ENCODE measurements around the gene HSP90AB1. TPM values are rescaled to one million over a fixed set of nuclear protein-coding genes. Genes with fewer than 3 reads are reported as not detected.

Gene HSP90AB1
- 485 and 522 TPM in 2 replicates for polyA plus RNA-seq
- polyA minus RNA-seq: 358 and 429 TPM in 2 replicates

DNA sequence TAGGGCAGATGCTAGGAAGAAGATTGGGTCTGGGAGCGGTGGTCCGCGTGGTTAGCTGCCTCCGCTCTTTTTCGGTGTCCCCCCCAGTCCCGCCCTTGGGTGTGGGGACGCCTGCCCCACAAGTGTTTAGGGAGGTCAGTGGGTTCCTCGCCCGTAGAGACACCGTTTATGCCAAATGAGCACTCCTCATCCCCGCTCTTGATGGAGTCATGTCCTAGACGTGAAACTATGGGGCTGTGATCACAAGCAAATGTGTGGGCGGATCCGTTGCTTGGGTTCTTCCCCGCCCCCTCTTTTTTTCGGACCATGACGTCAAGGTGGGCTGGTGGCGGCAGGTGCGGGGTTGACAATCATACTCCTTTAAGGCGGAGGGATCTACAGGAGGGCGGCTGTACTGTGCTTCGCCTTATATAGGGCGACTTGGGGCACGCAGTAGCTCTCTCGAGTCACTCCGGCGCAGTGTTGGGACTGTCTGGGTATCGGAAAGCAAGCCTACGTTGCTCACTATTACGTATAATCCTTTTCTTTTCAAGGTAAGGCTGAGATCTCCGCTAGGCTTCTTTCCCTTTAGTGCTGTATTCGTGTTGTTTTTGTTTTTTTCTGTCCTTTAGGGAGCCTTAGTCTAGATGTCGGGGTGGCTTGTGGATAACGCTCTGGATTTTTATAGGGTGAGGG lies at the start of gene HSP90AB1:
Gene HSP90AB1 (plus strand): TSS at position 439 of the 675 bp plus-strand sequence. CDS start 1,529 bp downstream, outside the sequence.
- peak within 1 kb of the TSS; percentile 96 for H2AFZ ChIP-seq (ENCODE audit: low read depth, low read length)
- TF ChIP-seq TAF1 (IDR thresholded peaks at IDR 0.05; ENCODE audit: low read depth) (peak; percentile 95), POLR2AphosphoS5 (IDR thresholded peaks at IDR 0.05) (peak; percentile 100), SMC3 (conservative IDR thresholded peaks at IDR 0.05; ENCODE audit: poor library complexity) (no peak)
- TF ChIP-seq, protein P1, sequence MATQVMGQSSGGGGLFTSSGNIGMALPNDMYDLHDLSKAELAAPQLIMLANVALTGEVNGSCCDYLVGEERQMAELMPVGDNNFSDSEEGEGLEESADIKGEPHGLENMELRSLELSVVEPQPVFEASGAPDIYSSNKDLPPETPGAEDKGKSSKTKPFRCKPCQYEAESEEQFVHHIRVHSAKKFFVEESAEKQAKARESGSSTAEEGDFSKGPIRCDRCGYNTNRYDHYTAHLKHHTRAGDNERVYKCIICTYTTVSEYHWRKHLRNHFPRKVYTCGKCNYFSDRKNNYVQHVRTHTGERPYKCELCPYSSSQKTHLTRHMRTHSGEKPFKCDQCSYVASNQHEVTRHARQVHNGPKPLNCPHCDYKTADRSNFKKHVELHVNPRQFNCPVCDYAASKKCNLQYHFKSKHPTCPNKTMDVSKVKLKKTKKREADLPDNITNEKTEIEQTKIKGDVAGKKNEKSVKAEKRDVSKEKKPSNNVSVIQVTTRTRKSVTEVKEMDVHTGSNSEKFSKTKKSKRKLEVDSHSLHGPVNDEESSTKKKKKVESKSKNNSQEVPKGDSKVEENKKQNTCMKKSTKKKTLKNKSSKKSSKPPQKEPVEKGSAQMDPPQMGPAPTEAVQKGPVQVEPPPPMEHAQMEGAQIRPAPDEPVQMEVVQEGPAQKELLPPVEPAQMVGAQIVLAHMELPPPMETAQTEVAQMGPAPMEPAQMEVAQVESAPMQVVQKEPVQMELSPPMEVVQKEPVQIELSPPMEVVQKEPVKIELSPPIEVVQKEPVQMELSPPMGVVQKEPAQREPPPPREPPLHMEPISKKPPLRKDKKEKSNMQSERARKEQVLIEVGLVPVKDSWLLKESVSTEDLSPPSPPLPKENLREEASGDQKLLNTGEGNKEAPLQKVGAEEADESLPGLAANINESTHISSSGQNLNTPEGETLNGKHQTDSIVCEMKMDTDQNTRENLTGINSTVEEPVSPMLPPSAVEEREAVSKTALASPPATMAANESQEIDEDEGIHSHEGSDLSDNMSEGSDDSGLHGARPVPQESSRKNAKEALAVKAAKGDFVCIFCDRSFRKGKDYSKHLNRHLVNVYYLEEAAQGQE (IDR thresholded peaks at IDR 0.05; ENCODE audit: borderline replicate concordance): peak; percentile 84
- H3K4me3 ChIP-seq (ENCODE audit: low read length): peak within 1 kb of the TSS; percentile 99
- H3K27me3 ChIP-seq (ENCODE audit: insufficient read depth, low read depth, low read length): no peaks in the 10 kb centered on the region
- H3K36me3 ChIP-seq (ENCODE audit: insufficient read depth, low read length): peaks cover 14% of the 10 kb centered on the region
- peak within 1 kb of the TSS; percentile 93 for H3K9ac ChIP-seq (ENCODE audit: low read length)
- H3K79me2 ChIP-seq (replicated peaks; ENCODE audit: insufficient read depth, low read length): peaks cover 43% of the 10 kb centered on the region
- no peaks in the 10 kb centered on the region for H3F3A ChIP-seq (ENCODE audit: insufficient read depth, low read length, poor library complexity, severe bottlenecking)
- H3K4me2 ChIP-seq (ENCODE audit: low read length): peak within 1 kb of the TSS; percentile 81
- H3K9me2 ChIP-seq (ENCODE audit: insufficient read depth, low read length): no peaks in the 10 kb centered on the region
- peaks cover 5% of the 10 kb centered on the region for H4K20me1 ChIP-seq (ENCODE audit: insufficient read depth)
- no peaks in the 10 kb centered on the region for H3K9me3 ChIP-seq (ENCODE audit: low read length)
- H3K27ac ChIP-seq (ENCODE audit: low read length): peak within 1 kb of the TSS; percentile 94

DNA sequence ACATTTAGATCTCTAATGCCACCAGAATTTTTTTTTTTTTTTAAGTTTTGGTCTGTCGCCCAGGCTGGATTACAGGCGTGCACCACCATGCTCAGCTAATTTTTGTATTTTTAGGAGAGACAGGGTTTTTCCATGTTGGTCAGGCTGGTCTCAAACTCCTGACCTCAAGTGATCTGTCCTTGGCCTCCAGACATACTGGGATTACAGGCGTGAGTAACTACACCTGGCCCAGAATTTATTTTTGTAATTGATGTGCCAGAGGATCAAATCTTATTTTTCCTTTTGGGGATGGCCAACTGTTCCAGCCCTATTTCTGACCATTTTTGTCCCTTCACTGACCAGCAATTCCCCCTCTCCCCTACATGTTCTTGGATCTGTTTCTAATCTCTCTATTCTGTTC lies 48.2 kb upstream of the HSP90AB1 start:
- H3K27ac ChIP-seq (ENCODE audit: low read length): no peak overlapping the region
- H3K9me3 ChIP-seq (ENCODE audit: low read length): no peaks in the 10 kb centered on the region
- H3K9ac ChIP-seq (ENCODE audit: low read length): no peak overlapping the region
- no peak overlapping the region for H3K4me3 ChIP-seq (ENCODE audit: low read length)
- TF ChIP-seq EP300 (conservative IDR thresholded peaks at IDR 0.05; ENCODE audit: poor library complexity, severe bottlenecking) (no peak), MXI1 (conservative IDR thresholded peaks at IDR 0.05; ENCODE audit: poor library complexity, severe bottlenecking) (no peak), POLR2AphosphoS5 (IDR thresholded peaks at IDR 0.05) (no peak)
- TF ChIP-seq, protein P1 (IDR thresholded peaks at IDR 0.05; ENCODE audit: borderline replicate concordance): no peak
- TF ChIP-seq, protein P2, sequence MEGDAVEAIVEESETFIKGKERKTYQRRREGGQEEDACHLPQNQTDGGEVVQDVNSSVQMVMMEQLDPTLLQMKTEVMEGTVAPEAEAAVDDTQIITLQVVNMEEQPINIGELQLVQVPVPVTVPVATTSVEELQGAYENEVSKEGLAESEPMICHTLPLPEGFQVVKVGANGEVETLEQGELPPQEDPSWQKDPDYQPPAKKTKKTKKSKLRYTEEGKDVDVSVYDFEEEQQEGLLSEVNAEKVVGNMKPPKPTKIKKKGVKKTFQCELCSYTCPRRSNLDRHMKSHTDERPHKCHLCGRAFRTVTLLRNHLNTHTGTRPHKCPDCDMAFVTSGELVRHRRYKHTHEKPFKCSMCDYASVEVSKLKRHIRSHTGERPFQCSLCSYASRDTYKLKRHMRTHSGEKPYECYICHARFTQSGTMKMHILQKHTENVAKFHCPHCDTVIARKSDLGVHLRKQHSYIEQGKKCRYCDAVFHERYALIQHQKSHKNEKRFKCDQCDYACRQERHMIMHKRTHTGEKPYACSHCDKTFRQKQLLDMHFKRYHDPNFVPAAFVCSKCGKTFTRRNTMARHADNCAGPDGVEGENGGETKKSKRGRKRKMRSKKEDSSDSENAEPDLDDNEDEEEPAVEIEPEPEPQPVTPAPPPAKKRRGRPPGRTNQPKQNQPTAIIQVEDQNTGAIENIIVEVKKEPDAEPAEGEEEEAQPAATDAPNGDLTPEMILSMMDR (IDR thresholded peaks at IDR 0.05; ENCODE audit: poor library complexity, severe bottlenecking): no peak
- no peak overlapping the region for H3K4me2 ChIP-seq (ENCODE audit: low read length)
- H3F3A ChIP-seq (ENCODE audit: insufficient read depth, low read length, poor library complexity, severe bottlenecking): no peaks in the 10 kb centered on the region
- no peaks in the 10 kb centered on the region for H3K79me2 ChIP-seq (replicated peaks; ENCODE audit: insufficient read depth, low read length)
- no peaks in the 10 kb centered on the region for H3K9me2 ChIP-seq (ENCODE audit: insufficient read depth, low read length)
- H3K27me3 ChIP-seq (ENCODE audit: insufficient read depth, low read depth, low read length): no peaks in the 10 kb centered on the region
- no peaks in the 10 kb centered on the region for H3K36me3 ChIP-seq (ENCODE audit: insufficient read depth, low read length)
- H2AFZ ChIP-seq (ENCODE audit: low read depth, low read length): no peak overlapping the region
- H4K20me1 ChIP-seq (ENCODE audit: insufficient read depth): no peaks in the 10 kb centered on the region

All from neural cell (in vitro differentiated cells).